Gastroesophageal sphincter (tissue), 4 donors: ENCODE data around the gene ELANE. TPM values are rescaled to one million over a fixed set of nuclear protein-coding genes. Genes with fewer than 3 reads are reported as not detected.
A peak's percentile ranks its signal among the peaks of the same experiment; 100 is the strongest.

Experiments used
- ATAC-seq: fragments of 150-250 bp; one replicate; pipeline ENCODE4 v1.9.1; 2016; ENCODE audit warnings: mild to moderate bottlenecking, moderate library complexity
- H3K27ac ChIP-seq, 4 donors: fragments of 200-600 bp; sonication (generic) in 3 of 4; 1 replicate in 3 of 4; 2 replicates in 1 of 4; pipeline ENCODE4 v1.5.1; 2016 to 2019
- H3K27me3 ChIP-seq: fragments of 200-600 bp; sonication (generic); one replicate; pipeline ENCODE4 v1.5.1; 2019
- H3K36me3 ChIP-seq, 2 donors: fragments of 200-600 bp; sonication (generic); one replicate each; pipeline ENCODE4 v1.5.1; 2019; ENCODE audit warnings: control low read depth in 1 of 2
- H3K4me1 ChIP-seq, 3 donors: fragments of 200-600 bp; sonication (generic); 1 replicate in 2 of 3; 2 replicates in 1 of 3; pipeline ENCODE4 v1.5.1; 2016 to 2019; ENCODE audit warnings: control low read depth in 2 of 3
- H3K4me3 ChIP-seq, 2 donors: fragments of 200-600 bp; sonication (generic); one replicate each; pipeline ENCODE4 v1.5.1; 2019; ENCODE audit warnings: mild to moderate bottlenecking in 1 of 2, moderate library complexity in 1 of 2
- H3K9me3 ChIP-seq, 3 donors: fragments of 200-600 bp; sonication (generic); one replicate each; pipeline ENCODE4 v1.5.1; 2017 to 2019; ENCODE audit warnings: control low read depth in 2 of 3
- EP300 ChIP-seq: sonication (generic); formaldehyde crosslinking; IDR thresholded peaks from one replicate; pipeline ENCODE4 v1.6.1; 2017; ENCODE audit warnings: antibody characterized with exemption, mild to moderate bottlenecking
- POLR2A ChIP-seq, 2 donors: fragments of 450-650 bp; IDR thresholded peaks; one replicate each; pipeline ENCODE4 v1.6.1; 2017; ENCODE audit warnings: antibody characterized with exemption in 2 of 2, mild to moderate bottlenecking in 2 of 2, moderate library complexity in 1 of 2
- POLR2AphosphoS5 ChIP-seq: sonication (generic); formaldehyde crosslinking; IDR thresholded peaks from one replicate; pipeline ENCODE4 v1.6.1; 2017; ENCODE audit warnings: antibody characterized with exemption
- WGBS, 2 donors: methylation state at CpG; one replicate each; pipeline ENCODE4 v1.1.5; 2018; ENCODE audit warnings: low coverage in 1 of 2; 5-methylcytosine and 5-hydroxymethylcytosine counted together
- total RNA-seq, 4 donors: library from RNA; depleted of rRNA; stranded (reverse); fragments of >200 nt; gene quantifications; one replicate each; pipeline ENCODE4 v1.1.0, GENCODE V29; 2016
- TF ChIP-seq, protein P1 (sequence below), 4 experiments: fragments of 200-600 bp in 2 of 4; fragments of 450-650 bp in 2 of 4; sonication (generic) in 1 of 4; IDR thresholded peaks; one replicate each; pipeline ENCODE4 v1.5.1; 2017 to 2019; ENCODE audit warnings: antibody characterized with exemption in 4 of 4, mild to moderate bottlenecking in 2 of 4, moderate library complexity in 2 of 4

The ELANE gene
- total RNA-seq, 4 donors from 2014 or later: 0.49 to 2.3 (median 1.7) TPM

DNA sequence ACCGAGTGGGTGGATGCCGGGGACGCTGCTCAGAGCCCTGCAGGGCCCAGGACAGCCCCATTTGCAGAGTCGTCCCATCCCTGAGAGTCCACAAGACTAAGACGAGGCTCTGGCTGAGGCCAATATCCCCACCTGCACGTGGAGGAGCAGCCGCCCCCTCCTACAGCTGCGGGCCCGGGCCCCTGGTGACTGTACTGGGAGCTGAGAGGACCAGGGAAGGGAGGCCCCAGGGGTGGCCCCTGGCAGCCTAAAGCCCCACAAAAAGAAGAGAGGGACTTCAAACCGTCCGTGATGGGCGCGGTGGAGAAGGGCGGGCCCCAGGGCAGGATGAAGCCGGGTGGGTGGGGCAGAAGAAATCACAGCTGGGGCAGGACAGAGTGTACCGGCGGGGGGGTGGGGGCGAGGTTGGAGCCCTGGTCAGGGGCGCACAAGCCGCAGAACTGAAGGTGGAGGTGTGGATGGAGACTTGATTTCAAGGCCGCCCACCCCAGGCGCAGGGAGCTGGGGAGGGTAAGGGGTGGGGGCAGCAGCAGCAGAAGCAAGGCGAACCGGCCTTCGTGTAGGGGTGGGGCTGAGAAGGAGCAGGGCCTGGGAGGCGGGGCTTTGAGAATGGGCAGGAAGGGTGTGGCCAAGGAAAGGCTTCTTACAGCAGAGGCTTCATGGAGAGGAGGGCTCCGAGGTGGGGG, 20.3 kb downstream of the ELANE start:
- Histone ChIP-seq H3K27ac (peak overlapping the region in 3 of 4 donors; percentile 48 to 70 (median 56)), H3K9me3 (no peaks in the 10 kb centered on the region), H3K4me1 (peaks cover 0 to 42% (median 6%) of the 10 kb centered on the region in 3 donors), H3K27me3 (no peaks in the 10 kb centered on the region), H3K36me3 (peaks cover 0 to 91% of the 10 kb centered on the region in 2 donors), H3K4me3 (no peak overlapping the region)
- 40% methylated on average over 1 of the region's 27 CpGs; no CpG with 5 or more reads in 1 of the 2 donors for WGBS, 2 donors
- TF ChIP-seq, protein P1, sequence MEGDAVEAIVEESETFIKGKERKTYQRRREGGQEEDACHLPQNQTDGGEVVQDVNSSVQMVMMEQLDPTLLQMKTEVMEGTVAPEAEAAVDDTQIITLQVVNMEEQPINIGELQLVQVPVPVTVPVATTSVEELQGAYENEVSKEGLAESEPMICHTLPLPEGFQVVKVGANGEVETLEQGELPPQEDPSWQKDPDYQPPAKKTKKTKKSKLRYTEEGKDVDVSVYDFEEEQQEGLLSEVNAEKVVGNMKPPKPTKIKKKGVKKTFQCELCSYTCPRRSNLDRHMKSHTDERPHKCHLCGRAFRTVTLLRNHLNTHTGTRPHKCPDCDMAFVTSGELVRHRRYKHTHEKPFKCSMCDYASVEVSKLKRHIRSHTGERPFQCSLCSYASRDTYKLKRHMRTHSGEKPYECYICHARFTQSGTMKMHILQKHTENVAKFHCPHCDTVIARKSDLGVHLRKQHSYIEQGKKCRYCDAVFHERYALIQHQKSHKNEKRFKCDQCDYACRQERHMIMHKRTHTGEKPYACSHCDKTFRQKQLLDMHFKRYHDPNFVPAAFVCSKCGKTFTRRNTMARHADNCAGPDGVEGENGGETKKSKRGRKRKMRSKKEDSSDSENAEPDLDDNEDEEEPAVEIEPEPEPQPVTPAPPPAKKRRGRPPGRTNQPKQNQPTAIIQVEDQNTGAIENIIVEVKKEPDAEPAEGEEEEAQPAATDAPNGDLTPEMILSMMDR (IDR thresholded peaks at IDR 0.05): no peak
- TF ChIP-seq POLR2A (IDR thresholded peaks at IDR 0.05): no peak
- TF ChIP-seq POLR2AphosphoS5: no peak
- no peak for ATAC-seq

DNA sequence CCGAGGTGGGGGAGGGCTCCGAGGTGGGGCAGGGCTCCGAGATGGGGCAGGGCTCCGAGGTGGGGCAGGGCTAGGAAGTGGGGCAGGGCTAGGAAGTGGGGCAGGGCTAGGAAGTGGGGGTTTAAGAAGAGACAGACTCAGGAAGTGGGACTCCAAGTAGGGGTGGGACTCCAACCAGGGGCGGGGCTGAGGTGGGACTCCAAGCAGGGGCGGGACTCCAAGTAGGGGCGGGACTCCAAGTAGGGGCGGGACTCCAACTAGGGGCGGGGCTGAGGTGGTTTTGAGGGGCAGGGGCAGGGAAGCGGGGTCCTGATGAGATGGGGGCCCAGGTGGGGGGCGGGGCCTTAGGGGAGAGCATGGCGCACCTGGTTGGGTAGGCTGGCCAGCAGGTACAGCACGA, 21.0 kb downstream of the ELANE start:
- Histone ChIP-seq H3K4me3 (no peak overlapping the region), H3K27ac (no peak overlapping the region), H3K36me3 (peaks cover 0 to 87% of the 10 kb centered on the region in 2 donors), H3K27me3 (no peaks in the 10 kb centered on the region), H3K4me1 (peaks cover 0 to 40% (median 6%) of the 10 kb centered on the region in 3 donors), H3K9me3 (no peaks in the 10 kb centered on the region)
- 80% methylated on average over 2 of the region's 13 CpGs; no CpG with 5 or more reads in 1 of the 2 donors for WGBS, 2 donors
- TF ChIP-seq, protein P1 (IDR thresholded peaks at IDR 0.05): no peak
- TF ChIP-seq EP300 (no peak), POLR2A (IDR thresholded peaks at IDR 0.05) (no peak), POLR2AphosphoS5 (no peak)
- no peak for ATAC-seq

DNA sequence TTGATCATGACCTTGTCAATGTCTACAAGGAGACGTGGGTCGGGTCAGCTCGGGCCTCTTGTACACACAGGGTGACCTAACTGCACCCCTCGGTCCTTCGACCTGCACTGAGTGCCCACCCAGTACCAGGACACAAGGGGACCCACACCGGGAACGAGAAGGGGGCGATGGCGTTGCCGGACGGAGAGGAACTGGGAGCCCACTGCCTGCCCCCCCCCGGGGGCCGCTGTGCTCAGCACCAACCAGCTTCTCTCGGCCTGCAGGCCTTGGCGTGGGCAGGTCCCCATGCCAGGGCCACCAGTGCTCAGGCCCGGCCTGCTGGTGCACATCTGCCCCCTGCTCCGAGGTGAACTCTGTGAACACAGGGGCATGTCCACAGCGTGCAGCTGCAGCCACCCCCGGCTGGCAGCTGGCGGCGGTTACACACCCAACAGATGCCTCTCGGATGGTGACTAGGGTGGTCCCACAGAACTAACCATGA, 21.5 kb downstream of the ELANE start:
- Histone ChIP-seq H3K27ac (no peak overlapping the region), H3K4me3 (no peak overlapping the region), H3K36me3 (peaks cover 0 to 87% of the 10 kb centered on the region in 2 donors), H3K9me3 (no peaks in the 10 kb centered on the region), H3K27me3 (no peaks in the 10 kb centered on the region), H3K4me1 (peaks cover 0 to 35% (median 6%) of the 10 kb centered on the region in 3 donors)
- TF ChIP-seq EP300: no peak
- no peak for TF ChIP-seq POLR2AphosphoS5
- TF ChIP-seq, protein P1 (IDR thresholded peaks at IDR 0.05): no peak
- TF ChIP-seq POLR2A (IDR thresholded peaks at IDR 0.05): no peak
- 80% methylated on average over 1 of the region's 22 CpGs; no CpG with 5 or more reads in 1 of the 2 donors for WGBS, 2 donors
- ATAC-seq: no peak

DNA sequence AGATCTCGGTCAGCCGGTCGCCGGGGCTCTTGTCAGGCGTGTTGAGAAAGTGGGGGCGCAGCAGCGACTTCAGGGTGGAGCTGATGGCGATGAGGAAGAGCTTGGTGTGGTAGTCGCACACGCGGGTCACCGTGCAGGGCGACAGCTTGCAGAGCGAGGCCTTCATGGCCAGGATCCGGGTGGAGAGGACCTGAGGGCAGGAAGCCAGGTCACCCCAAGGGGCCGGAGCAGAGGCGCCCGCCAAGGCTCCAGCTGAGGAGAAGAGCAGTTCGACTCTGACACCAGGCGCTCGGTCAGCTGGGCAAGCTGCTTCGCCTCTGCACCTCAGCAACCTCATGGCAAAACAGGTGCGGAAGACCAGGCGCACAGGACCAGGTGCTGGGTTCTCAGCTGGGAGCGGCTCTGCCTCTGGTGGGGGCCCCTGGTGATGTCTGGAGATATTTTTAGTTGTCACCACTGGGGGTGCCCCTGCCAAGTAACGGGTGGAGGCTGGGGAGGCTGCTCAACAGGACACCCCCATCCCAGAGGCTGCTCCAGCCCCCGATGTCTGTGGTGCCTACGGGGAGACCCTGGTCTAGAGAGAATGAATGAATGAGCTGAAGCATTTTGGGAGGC, 23.3 kb downstream of the ELANE start:
- H3K36me3 ChIP-seq: peaks cover 0 to 88% of the 10 kb centered on the region in 2 donors
- ATAC-seq: no peak
- 72 to 92% methylated on average over 12 to 19 of the region's 28 CpGs for WGBS, 2 donors
- H3K4me1 ChIP-seq: peaks cover 0 to 17% (median 4%) of the 10 kb centered on the region in 3 donors
- H3K27ac ChIP-seq: no peak overlapping the region
- TF ChIP-seq EP300 (no peak), POLR2AphosphoS5 (no peak), POLR2A (IDR thresholded peaks at IDR 0.05) (no peak)
- TF ChIP-seq, protein P1 (IDR thresholded peaks at IDR 0.05): no peak
- no peak overlapping the region for H3K4me3 ChIP-seq
- no peaks in the 10 kb centered on the region for H3K9me3 ChIP-seq
- no peaks in the 10 kb centered on the region for H3K27me3 ChIP-seq
